GM11168 (cell line): ENCODE measurements around the gene TMEM17.
"Not testable (repeated sequence)": the region's sequence is repeated elsewhere in the genome, so short reads cannot be mapped to it uniquely, and the experiment has no call there.

Experiments used
- in situ Hi-C: fragments of 300-500 bp; cut with MboI; formaldehyde crosslinking; loops from one replicate; pipeline ENCODE4 v1.12.0; 2022; ENCODE audit warnings: low sequenced_read_pairs; ENCODE audit not compliant: unreplicated experiment

TMEM17 gene, protein sequence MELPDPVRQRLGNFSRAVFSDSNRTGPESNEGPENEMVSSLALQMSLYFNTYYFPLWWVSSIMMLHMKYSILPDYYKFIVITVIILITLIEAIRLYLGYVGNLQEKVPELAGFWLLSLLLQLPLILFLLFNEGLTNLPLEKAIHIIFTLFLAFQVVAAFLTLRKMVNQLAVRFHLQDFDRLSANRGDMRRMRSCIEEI

DNA sequence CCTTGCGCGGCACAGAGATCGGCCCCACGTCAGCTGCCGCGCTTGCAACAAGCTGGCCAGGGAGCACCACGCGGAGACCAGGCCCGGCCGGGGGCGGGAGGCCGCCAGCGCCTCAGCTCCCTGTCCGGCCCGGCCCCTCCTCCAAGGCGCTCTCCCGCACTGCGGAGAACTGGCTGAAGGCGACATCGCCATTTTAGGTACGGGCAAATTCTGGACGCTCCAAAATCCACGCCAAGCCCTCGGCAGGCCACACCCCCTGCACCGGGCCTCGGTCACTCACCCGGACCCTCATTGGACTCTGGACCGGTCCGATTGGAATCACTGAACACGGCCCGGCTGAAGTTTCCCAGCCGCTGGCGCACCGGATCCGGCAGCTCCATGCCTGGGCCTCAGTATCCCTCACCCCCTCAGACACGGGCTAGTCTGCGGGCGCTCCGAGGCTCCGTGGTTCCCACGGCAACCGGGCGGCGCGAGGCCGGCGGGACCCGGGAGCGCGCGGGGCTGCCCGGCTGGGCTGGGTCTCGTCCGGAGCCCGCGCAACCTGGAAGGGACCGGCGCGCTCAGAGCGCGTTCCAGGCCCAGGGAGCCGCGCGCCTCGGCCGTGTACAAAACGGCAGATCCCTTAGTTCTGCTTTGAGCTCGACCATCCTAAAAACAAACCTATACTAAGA lies at the start of gene TMEM17:
TSS of gene TMEM17 (minus strand) at position 446 of the 671 bp plus-strand sequence. CDS start at position 380, 66 bp downstream.
- in situ Hi-C loops: no loop called here

DNA sequence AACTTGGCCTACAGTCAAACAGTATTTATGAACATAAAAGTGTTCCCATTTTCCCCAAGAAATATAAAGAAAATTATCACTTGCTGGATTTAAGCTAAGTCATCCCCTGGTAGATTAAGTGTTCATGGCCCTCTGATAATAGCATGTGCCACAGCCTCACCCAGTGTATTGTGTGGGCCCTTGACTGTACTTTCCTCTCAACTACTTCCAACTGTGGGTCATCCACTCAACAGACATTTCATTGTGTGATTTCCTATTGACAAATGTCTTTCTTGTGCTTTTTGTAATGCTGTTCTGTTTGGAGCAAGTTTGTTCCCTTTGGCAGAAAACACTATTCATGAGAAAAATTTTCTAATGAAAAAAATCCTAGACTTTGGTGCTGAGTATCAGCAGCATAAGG lies 48.4 kb upstream of the TMEM17 start:
- in situ Hi-C loops: no loop called here

DNA sequence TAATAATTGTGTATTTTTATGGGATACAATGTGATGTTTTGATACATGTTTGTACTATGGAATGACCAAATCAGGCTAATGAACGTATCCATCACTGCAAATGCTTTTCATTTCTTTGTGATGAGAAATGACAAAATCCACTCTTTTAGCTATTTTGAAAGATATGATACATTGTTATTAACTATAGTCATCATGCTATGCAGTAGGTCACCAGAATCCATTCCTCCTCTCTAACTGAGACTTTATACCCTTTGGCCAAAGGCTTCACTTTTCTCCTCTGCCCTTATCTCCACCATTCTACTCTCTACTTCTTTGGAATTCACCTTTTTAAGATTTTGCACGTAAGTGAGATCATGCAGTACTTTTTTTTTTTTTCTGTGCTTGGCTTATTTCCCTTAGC lies 44.5 kb upstream of the TMEM17 start:
- in situ Hi-C loops: no loop called here

DNA sequence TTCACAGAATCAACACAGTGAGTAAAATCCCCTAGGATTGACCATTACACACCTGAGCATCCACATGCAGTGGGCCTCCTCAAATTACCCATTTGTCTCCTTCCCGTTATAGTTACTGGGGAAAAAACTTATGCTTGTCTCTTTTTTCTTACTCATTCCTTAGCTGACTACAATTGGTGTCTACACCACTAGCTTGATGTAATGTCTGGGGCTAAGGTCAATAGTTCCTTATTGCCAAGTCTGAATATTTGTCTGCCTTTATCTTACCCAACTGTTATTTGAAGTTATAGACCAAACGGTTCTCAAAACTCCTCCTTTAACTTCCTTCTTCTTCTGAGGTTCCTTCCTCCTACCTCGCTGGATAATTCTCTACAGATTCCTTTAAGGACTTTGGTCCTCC lies 41.9 kb upstream of the TMEM17 start:
- in situ Hi-C loops: no loop called here

DNA sequence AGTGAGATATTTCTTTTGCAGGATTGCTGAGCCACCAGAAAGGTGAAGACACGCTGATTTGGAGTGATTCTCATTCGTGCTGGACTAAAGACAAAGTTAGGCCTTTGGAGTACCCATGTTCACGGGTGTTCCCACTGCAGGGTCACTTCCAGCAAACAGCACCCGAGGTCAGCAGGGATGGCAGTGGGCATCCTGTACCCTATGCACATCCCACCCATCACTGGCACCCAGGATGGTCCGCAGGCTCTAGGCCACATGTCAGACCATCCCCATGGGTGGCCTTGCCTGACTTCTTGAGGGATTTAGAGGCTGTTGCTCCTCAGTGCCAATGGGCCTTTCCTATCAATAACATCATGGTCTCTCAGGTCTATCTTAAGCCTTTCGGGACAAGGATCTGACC lies 39.3 kb upstream of the TMEM17 start:
- in situ Hi-C loops: no loop called here

DNA sequence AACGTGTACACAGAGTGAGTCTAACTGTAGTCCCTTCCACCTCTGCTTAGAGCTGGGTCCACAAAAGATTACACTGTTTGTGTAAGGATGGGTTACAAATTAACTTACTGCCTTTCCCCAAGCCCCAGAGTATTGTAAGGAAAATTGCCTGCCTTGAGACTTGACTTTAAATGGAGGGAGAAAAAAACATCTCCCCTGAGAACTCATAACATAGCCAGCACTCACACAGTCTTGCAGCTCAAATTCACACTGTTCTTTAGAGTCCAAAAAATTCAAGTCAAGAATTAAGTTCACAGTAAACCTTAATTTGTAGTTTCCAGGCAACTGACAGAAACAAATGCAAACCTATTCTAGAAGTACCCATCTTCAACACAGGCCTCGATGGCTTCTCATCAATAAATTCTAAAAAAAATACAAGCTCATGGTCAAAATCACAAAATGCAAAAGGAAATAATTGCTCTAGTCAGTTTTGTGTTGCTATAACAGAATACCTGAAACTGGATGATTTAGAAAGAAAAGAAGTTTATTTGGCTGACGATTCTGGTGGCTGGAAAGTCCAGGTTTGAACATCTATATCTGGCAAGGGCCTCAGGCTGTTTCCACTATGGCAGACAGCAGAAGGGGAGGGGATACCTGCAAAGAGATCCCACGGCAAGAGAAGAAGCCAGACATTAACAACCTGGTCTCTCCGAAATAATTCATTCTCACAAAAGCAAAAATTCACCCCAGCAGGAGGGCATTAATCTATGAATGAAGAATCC lies 34.6 kb upstream of the TMEM17 start:
- in situ Hi-C loops: no loop called here

DNA sequence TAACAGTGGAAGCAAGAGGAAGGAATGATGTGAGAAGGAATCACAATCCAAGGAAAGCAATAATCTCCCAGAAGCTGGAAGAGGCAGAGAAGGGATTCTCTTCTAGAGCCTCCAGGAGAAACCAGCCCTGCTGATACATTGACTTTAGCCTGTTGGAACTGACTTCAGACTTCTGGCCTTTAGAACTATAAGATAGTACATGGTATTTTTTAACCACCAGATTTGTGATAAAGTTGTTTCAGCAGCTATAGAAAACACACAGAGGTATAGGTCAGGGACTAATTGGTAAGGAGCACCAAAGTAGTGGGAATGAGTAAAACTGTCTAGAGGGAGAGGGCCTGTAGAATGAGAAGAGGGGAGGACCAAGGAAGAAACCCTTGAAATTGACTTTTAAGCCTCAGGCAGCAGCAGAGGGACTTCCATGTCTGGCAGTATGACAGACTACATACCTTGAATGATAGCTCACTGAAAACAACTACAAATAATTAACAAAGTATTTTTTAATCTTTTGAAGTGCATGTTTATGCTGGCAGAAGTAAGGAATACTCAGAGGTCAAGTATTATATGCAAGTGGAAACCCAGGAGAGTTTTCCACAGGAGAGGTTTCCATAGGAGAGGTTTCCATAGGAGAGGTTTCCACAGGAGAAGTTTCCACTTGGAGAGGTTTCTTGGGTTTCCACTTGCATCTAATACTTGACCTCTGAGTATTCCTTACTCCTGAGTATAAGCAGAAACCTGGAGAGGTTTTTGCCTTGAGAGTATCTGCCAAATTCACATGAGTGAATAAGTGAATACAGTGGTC lies 33.8 kb upstream of the TMEM17 start:
- in situ Hi-C loops: no loop called here

DNA sequence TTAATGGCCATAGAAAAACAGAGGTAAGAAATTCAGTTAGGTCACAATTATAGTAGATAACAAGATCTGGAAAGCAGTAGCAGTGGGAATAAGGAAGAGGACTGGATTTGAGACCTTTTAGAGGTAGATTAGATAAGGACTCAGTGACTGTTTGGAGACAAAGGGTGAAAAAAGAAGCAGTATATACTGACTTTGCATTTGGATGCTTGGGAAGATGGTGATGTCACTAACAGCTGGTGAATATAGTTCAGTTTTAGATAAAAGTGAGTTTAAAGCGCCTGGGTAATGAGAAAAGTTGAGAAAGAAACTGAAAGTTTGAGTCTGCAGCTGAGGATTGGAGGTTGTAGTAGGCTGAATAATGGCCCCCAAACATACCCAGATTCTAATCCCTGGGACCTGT lies 32.8 kb upstream of the TMEM17 start:
- in situ Hi-C loops: no loop called here

DNA sequence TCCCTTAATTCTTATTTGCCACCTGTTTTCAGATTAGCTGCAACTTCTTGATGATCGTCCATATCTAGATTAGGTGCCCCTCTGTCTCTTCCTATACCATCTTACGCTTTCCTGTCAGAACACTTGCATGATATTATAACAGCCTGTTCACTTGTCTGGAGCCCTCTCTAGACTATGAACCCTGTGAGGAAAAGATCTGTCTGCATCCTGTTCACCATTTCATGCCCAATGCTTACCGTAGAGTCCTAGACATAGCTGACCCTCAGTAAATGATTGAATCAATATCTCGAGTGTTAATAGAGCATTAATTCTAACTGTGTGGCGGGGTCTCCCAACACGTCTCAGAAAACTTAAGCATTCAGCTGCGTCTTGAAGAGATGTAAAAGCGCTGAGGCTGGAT lies 31.8 kb upstream of the TMEM17 start:
- in situ Hi-C loops: no loop called here

DNA sequence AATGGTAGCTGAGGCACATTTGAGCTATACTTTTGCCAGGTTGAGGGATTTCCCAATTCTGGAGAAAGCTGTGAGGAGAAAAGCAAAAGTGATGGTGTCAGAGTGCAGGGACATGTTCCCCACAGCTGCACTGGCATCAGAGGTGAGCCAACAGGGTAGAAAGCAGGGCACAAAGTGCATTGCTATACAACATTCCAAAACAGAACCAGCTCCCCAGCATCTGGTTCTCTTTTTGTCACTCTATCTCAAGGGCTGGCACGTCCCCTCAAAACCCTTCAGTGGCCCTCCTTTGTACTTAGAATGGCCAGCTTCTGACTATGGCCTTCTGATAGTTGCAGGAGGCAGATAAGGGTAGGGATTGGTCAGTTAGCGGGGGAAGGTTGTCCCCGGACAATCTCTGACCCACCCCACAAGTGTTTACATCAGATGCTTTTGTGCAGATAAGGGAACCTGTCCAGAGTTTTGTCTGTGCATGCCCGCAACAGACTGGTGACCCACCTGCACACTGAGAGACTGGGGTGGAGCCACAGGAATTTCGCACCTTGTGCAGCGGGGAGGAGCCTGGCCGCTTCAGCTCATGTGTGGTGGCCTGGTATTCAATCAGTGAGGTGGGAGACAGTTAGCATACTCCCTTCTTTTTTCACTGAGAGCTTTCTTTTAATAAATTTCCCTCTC lies 31.0 kb upstream of the TMEM17 start:
- in situ Hi-C loops: no loop called here

DNA sequence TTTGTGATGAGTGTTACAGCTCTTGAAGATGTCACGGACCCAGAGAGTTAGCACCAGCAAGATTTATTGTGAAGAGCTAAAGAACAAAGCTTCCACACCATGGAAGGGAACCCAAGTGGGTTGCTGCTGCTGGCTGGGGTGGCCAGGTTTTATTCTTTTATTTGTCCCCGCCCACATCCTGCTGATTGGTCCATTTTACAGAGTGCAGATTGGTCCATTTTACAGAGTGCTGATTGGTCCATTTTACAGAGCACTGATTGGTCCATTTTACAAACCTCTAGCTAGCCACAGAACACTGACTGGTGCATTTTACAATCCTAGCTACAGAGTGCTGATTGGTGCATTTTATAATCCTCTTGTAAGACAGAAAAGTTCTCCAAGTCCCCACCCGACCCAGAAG lies 29.5 kb upstream of the TMEM17 start:
- in situ Hi-C loops: not testable (repeated sequence)

DNA sequence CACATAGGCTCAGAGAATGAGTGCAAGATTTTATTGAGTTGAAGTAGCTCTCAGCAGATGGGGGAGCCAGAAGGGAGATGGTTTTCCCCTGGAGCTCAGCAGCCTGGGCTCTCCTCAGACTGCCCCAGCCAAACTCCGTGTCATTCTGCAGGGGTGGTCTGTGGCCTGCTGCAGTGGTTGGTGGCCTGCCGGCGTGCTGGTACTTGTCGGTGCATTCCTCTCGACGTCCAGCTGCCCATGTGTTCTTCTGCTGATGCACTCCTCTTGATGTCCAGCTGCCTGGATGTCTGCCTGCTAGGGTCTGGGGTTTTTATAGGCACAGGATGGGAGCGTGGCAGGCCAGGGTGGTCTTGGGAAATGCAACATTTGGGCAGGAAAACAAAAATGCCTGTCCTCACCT lies 25.6 kb upstream of the TMEM17 start:
- in situ Hi-C loops: no loop called here

DNA sequence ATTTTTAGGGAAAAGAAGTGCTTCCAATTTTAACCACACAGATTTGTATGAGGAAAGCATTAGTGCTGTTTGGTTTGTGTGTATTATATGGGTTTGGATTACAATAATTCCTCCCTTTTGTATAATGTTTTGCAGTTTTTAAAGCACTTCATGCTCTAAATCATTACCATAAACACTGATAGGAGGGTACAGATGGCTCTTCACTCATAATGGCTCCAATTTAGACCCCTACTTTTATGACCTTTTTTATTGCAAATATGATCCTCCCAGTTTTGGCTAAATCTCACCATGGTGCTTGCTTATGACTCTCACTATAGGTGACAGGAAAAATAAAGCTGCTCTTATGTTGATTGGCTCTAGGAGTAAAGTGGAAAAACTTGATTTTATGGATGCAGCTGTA lies 23.8 kb upstream of the TMEM17 start:
- in situ Hi-C loops: no loop called here

DNA sequence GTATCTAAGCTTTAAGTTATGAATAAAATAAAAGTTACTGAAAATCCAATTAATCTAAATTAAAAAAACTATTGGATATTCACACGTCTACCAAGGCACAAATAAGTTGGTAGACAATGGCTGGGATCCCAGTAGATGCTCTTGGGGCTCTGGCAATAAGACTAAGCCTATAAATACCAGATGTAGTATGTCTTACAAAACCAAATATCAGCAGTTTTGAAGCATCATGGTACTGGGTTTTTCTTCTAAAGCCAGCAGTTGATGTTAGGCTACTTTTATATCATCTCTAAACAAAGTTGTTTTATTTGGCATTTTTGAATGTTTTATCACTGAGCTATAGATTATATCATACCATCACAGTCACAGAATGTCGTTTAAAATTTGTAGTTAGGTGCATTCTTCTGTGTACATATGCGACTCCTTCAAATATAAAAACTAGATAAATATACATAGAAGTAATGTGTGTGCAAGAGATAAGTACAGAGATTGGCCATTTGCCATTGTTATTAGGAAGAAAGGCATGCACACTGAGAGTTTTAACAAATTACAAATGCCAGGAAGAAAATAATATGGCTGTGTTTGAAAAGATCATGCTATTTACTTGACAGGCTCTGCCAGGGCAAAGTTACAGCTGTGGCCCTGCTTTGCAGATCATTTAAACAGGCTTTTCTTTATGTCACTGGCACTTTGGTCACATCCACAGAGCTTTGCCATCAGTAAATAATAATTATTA lies 21.6 kb upstream of the TMEM17 start:
- in situ Hi-C loops: no loop called here

DNA sequence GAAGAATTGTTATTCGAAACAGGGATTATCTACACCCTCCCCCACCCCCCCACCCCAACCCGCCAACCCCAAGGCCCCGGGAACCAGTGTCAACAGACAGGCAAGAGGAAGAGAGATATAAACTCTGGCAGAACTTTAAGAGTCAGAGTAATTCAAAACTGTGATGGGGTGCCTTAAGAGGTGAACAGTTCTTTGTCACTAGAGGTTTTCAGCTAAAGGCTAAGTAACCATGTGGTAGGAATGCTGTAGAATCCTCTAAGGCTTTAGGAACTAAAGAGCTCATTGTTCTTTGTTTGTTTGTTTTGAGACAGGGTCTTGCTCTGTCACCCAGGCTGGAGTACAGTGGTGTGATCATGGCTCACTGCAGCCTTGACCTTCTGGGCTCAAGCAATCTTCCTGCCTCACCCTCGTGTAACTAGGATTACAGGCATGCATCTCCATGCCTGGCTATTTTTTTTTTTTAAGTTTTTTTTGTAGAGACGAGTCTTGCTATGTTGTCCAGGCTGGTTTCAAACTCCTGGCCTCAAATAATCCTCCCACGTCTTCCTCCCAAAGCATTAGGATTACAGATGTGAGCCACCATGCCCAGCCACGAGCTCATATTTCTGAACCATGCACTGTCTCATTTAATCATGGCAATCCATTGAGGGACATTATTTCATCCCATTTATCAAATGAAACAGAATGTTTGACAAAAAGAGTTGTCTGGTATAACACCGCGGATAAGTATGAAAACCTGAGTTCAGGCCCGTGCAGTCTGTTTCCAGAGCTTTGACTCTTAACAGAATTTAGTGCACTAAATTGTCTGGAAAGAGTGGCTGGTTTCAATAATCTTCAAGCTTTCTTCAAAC lies 20.8 kb upstream of the TMEM17 start:
- in situ Hi-C loops: no loop called here

DNA sequence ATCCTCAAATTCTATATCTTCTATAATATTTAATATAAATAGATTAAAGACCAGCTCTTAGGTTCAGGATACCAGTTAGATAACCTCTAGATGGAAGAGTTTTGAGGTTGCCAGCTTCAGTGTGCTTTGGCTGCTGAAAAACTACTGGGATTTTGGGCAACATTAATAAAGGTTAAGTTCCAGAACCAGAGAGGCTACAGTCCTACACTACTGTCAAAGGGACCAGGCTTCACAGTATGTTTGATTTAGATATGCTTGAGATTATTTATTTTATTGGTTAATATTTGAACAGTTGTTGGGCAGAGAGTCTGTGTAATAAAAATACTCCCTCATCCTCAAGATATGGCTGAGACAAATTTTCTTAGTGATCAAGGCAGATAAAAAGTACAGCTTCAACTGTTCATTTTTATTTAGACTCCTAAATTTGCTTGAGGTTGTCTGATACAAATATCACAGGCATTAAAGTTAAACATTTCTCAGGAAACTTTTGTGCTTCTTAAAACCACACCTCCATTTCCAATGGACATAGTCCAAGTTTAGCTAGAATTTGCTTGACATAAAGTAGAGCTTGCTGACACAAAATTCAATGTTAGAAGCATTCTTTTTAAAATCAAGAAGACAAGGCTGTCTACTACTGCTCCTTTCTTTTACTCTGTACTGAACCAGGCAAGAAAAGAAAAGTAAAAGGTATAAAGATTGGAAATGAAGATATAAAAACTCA lies 19.7 kb upstream of the TMEM17 start:
- in situ Hi-C loops: no loop called here

DNA sequence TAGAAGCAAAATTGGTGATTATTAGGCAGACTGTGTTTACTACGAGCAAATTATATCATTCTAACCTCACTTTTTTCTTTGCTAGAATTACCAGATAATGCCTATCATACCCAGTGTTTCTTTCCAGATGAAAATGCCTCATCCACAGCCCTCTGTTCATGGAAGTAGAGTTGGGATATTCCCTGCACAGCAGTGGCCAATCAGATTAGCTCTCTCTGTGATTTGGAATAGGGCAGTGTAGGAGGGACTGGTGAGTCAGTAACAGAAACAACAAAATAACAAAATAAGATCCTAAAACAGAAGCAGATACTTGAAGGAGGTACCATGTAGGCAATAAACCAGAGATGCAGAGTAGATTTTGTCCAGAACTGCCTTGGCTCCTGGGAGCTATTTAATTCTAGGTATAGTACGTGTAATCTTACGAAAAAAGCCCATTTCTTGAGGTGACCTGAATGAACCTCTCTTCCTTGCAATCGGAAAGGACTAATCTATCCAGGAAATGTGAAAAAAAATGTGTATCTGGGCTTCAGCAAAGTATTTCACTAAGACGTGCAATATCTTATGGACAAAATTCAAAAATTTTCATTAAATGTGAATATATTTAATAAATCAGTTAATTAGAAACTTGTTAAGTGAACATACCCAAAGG lies 18.4 kb upstream of the TMEM17 start:
- in situ Hi-C loops: no loop called here

DNA sequence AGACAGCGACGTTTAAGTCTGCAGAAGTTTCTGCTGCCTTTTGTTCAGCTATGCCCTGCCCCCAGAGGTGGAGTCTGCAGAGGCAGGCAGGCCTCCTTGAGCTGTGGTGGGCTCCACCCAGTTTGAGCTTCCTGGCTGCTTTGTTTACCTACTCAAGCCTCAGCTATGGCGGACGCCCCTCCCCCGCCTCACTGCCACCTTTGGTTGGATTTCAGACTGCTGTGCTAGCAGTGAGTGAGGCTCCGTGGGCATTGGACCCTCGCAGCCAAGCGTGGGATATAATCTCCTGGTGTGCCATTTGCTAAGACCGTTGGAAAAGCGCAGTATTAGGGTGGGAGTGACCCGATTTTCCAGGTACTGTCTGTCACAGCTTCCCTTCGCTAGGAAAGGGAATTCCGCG lies 15.1 kb upstream of the TMEM17 start:
- in situ Hi-C loops: not testable (repeated sequence)
